H1 (cell line): ENCODE results near the gene LRRTM4. TPM values are rescaled to one million over a fixed set of nuclear protein-coding genes. Genes with fewer than 3 reads are reported as not detected.
A peak's percentile ranks its signal among the peaks of the same experiment; 100 is the strongest.

Source experiments
- CTCF ChIA-PET: fragments of 300-600 bp; sonication (Branson Sonifier 250); formaldehyde crosslinking; loops from one replicate; lab custom pipeline; 2021; ENCODE audit not compliant: partially characterized antibody; lab: Charles Lee
- POLR2A ChIA-PET: fragments of 300-600 bp; sonication (Branson Sonifier 250); formaldehyde crosslinking; loops from one replicate; lab custom pipeline; 2021; ENCODE audit warnings: inconsistent platforms; ENCODE audit not compliant: partially characterized antibody; lab: Charles Lee
- DNase-seq, 2 experiments: peaks; one replicate each; pipeline versions ENCODE4 v3.0.0 to v3.0.0-alpha.2; 2010 to 2022; ENCODE audit warnings: low spot score in 2 of 2, low read depth in 1 of 2, mixed read lengths in 1 of 2
- FAIRE-seq: peaks from 2 replicates; lab custom pipeline; 2011; peaks lifted over from hg19 to GRCh38; lab: Jason Lieb, UNC
- H2AFZ ChIP-seq: 2 replicates; pipeline ENCODE4 v1.8.1; 2012; ENCODE audit warnings: low read length, inconsistent platforms
- H2AK5ac ChIP-seq: 2 replicates; pipeline ENCODE4 v1.6.1; 2013; ENCODE audit warnings: low read depth, low read length
- H2BK120ac ChIP-seq: replicated peaks from 2 replicates; pipeline ENCODE3; 2013; ENCODE audit warnings: low read depth, low read length, inconsistent platforms
- H2BK12ac ChIP-seq: 2 replicates; pipeline ENCODE4 v1.6.1; 2013; ENCODE audit warnings: low read depth, low read length
- H2BK15ac ChIP-seq: 2 replicates; pipeline ENCODE4 v1.6.1; 2013; ENCODE audit warnings: low read length
- H2BK20ac ChIP-seq: 2 replicates; pipeline ENCODE4 v1.6.1; 2013; ENCODE audit warnings: low read length
- H2BK5ac ChIP-seq: 2 replicates; pipeline ENCODE4 v1.6.1; 2013; ENCODE audit warnings: low read depth, low read length
- H3K14ac ChIP-seq: 2 replicates; pipeline ENCODE4 v1.6.1; 2013; ENCODE audit warnings: inconsistent platforms; ENCODE audit not compliant: insufficient read length
- H3K18ac ChIP-seq: 2 replicates; pipeline ENCODE4 v1.6.1; 2013; ENCODE audit warnings: low read length; ENCODE audit errors: extremely low read depth
- H3K23ac ChIP-seq: 2 replicates; pipeline ENCODE4 v1.6.1; 2013; ENCODE audit warnings: inconsistent platforms; ENCODE audit not compliant: insufficient read length
- H3K23me2 ChIP-seq: 2 replicates; pipeline ENCODE4 v1.6.1; 2013; ENCODE audit warnings: low read depth, low read length
- H3K27ac ChIP-seq: 2 replicates; pipeline ENCODE4 v1.6.1; 2011; ENCODE audit warnings: low read depth, low read length, inconsistent platforms
- H3K27me3 ChIP-seq, 4 experiments: replicated peaks in 1 of 4; 1 replicate in 1 of 4; 2 replicates in 3 of 4; pipeline versions ENCODE4 v1.6.1 to v1.8.1; 2011 to 2013; ENCODE audit warnings: low read length in 3 of 4, mild to moderate bottlenecking in 3 of 4, inconsistent platforms in 2 of 4, mixed read lengths in 2 of 4, moderate library complexity in 1 of 4; ENCODE audit not compliant: control insufficient read depth in 3 of 4, insufficient read depth in 3 of 4; ENCODE audit errors: extremely low read depth in 1 of 4
- H3K36me3 ChIP-seq, 4 experiments: 2 replicates each; pipeline versions ENCODE4 v1.6.1 to v1.8.1; 2011 to 2013; ENCODE audit warnings: mild to moderate bottlenecking in 4 of 4, low read length in 3 of 4, moderate library complexity in 2 of 4, control low read depth in 1 of 4, inconsistent platforms in 1 of 4; ENCODE audit not compliant: insufficient read depth in 4 of 4, control insufficient read depth in 2 of 4
- H3K4ac ChIP-seq: replicated peaks from 2 replicates; pipeline ENCODE3; 2013; ENCODE audit warnings: low read length, low read depth, mixed read lengths, inconsistent platforms; ENCODE audit not compliant: insufficient read length
- H3K4me1 ChIP-seq, 4 experiments: replicated peaks in 1 of 4; 1 replicate in 1 of 4; 2 replicates in 3 of 4; pipeline versions ENCODE4 v1.6.1 to v1.8.1; 2011 to 2013; ENCODE audit warnings: low read length in 3 of 4, inconsistent platforms in 2 of 4, mixed read lengths in 1 of 4; ENCODE audit not compliant: insufficient read depth in 4 of 4, control insufficient read depth in 3 of 4
- H3K4me2 ChIP-seq, 2 experiments: 2 replicates each; pipeline versions ENCODE4 v1.6.1 to v1.8.1; 2011 to 2013; ENCODE audit warnings: low read depth in 2 of 2, low read length in 2 of 2, control low read depth in 1 of 2, inconsistent platforms in 1 of 2, mild to moderate bottlenecking in 1 of 2; ENCODE audit not compliant: insufficient read depth in 1 of 2
- H3K4me3 ChIP-seq, 4 experiments: fragments of 200-600, 300-600 bp in 1 of 4; sonication (generic), shearing (Covaris generic), sonication (Bioruptor Twin) in 1 of 4; 2 replicates each; pipeline versions ENCODE4 v1.5.1 to v1.8.1; 2011 to 2016; ENCODE audit warnings: low read length in 4 of 4, low read depth in 3 of 4, control low read depth in 2 of 4, inconsistent platforms in 2 of 4, mild to moderate bottlenecking in 2 of 4, mixed read lengths in 1 of 4, moderate library complexity in 1 of 4; ENCODE audit not compliant: insufficient read depth in 2 of 4; ENCODE audit errors: extremely low read depth in 1 of 4
- H3K56ac ChIP-seq: replicated peaks from 2 replicates; pipeline ENCODE3; 2013; ENCODE audit warnings: low read depth, mild to moderate bottlenecking, mixed read lengths, low read length, inconsistent platforms; ENCODE audit not compliant: insufficient read length
- H3K79me1 ChIP-seq: 2 replicates; pipeline ENCODE4 v1.6.1; 2013; ENCODE audit warnings: low read depth, low read length, control low read depth
- H3K79me2 ChIP-seq, 2 experiments: 2 replicates each; pipeline versions ENCODE4 v1.6.1 to v1.8.1; 2012 to 2013; ENCODE audit warnings: low read length in 2 of 2, mild to moderate bottlenecking in 2 of 2, inconsistent platforms in 1 of 2; ENCODE audit not compliant: insufficient read depth in 2 of 2, control insufficient read depth in 1 of 2
- H3K9ac ChIP-seq, 4 experiments: replicated peaks in 1 of 4; 1 replicate in 1 of 4; 2 replicates in 3 of 4; pipeline versions ENCODE4 v1.6.1 to v1.8.1; 2011 to 2013; ENCODE audit warnings: low read depth in 3 of 4, low read length in 3 of 4, control low read depth in 2 of 4, mild to moderate bottlenecking in 2 of 4, moderate library complexity in 2 of 4, inconsistent platforms in 1 of 4; ENCODE audit errors: extremely low read depth in 1 of 4
- H3K9me3 ChIP-seq, 2 experiments: 2 replicates each; pipeline versions ENCODE4 v1.6.1 to v1.8.1; 2012 to 2013; ENCODE audit warnings: mild to moderate bottlenecking in 2 of 2, moderate library complexity in 2 of 2, control low read depth in 1 of 2, inconsistent platforms in 1 of 2, low read depth in 1 of 2, low read length in 1 of 2, mixed read lengths in 1 of 2; ENCODE audit not compliant: insufficient read depth in 2 of 2
- H4K20me1 ChIP-seq, 2 experiments: replicated peaks in 1 of 2; 2 replicates each; pipeline versions ENCODE3 to v1.8.1; 2011 to 2013; ENCODE audit warnings: inconsistent platforms in 2 of 2, low read length in 2 of 2, mild to moderate bottlenecking in 1 of 2; ENCODE audit not compliant: insufficient read depth in 2 of 2, control insufficient read depth in 1 of 2
- H4K5ac ChIP-seq: 2 replicates; pipeline ENCODE4 v1.6.1; 2013; ENCODE audit warnings: low read length, low read depth, mixed read lengths, inconsistent platforms; ENCODE audit not compliant: insufficient read length
- H4K8ac ChIP-seq: 2 replicates; pipeline ENCODE4 v1.8.0; 2013; ENCODE audit warnings: mild to moderate bottlenecking, moderate library complexity, low read length, inconsistent platforms; ENCODE audit not compliant: insufficient read depth; ENCODE audit errors: extremely low read depth
- H4K91ac ChIP-seq: replicated peaks from 2 replicates; pipeline ENCODE3; 2013; ENCODE audit warnings: low read length, mixed read lengths, inconsistent platforms; ENCODE audit not compliant: insufficient read length
- CEBPB ChIP-seq: IDR thresholded peaks from 2 replicates; pipeline ENCODE4 v1.6.1; 2012; ENCODE audit warnings: low read depth, low read length
- HDAC2 ChIP-seq, 2 experiments: fragments of 300-600 bp in 1 of 2; sonication (generic) in 1 of 2; IDR thresholded peaks; 2 replicates each; pipeline ENCODE4 v1.6.1; 2011 to 2012; ENCODE audit warnings: low read depth in 2 of 2, low read length in 2 of 2, mild to moderate bottlenecking in 2 of 2, moderate library complexity in 2 of 2, borderline replicate concordance in 1 of 2, inconsistent platforms in 1 of 2
- WGBS, 2 experiments: shearing (Covaris generic) in 1 of 2; methylation state at CpG; one replicate each; pipeline versions ENCODE4 v1.1.6 to v1.1.7; 2013 to 2015; ENCODE audit warnings: low lambda C conversion rate in 2 of 2, mixed read lengths in 2 of 2, inconsistent platforms in 1 of 2, low coverage in 1 of 2, missing lambda C conversion rate in 1 of 2; ENCODE audit not compliant: insufficient replicate concordance in 2 of 2, insufficient coverage in 1 of 2, insufficient read length in 1 of 2; ENCODE audit errors: extremely low coverage in 1 of 2, missing lambda C conversion rate in 1 of 2; 5-methylcytosine and 5-hydroxymethylcytosine counted together
- polyA plus RNA-seq, 7 experiments: library from polyadenylated mRNA; depleted of rRNA in 3 of 7; stranded (reverse) in 5 of 7; unstranded in 2 of 7; fragments of >200 nt in 5 of 7; fragments of 200-250 nt in 2 of 7; gene quantifications; 1 replicate in 5 of 7; 2 replicates in 1 of 7; 4 replicates in 1 of 7; pipeline versions ENCODE4 v1.2.1 to v1.2.3, GENCODE V29; 2011 to 2013; ENCODE audit warnings: missing spikeins in 2 of 7, mixed read lengths in 2 of 7
- total RNA-seq: library from RNA; stranded (reverse); fragmentation: NEBNext Ultra II Directional; extraction: Animal tissue kit (Norgen Biotek cat#: 25700); gene quantifications from 2 replicates; pipeline ENCODE4 v1.2.1, GENCODE V29; 2021

The LRRTM4 gene
- total and polyA plus RNA-seq, 2 of the 8 experiments (the other 6 are each of a cell fraction or from before 2014, with no cell fraction given): 3.6 to 9.5 TPM

DNA sequence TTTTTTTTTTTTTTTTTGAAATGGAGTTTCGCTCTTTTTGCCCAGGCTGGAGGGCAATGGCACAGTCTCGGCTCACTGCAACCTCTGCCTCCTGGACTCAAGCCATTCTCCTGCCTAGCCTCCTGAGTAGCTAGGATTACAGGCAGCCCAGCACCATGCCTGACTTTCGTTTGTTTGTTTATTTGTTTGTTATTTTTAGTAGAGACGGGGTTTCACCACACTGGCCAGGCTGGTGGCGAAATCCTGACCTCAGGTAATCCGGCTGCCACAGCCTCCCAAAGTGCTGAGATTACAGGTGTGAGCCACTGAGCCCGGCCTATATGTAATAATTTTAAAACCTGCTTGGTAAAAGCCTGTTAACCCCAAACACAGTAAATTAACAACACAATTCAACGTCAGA is 435.7 kb downstream of the LRRTM4 start:
- H3K4me3 ChIP-seq: peak overlapping the region in 1 of 4 experiments; percentile 73; a peak in 1 of 8 replicates
- peak overlapping the region; percentile 52; the same call in 1 of the 2 replicates for H3K18ac ChIP-seq
- H2BK12ac ChIP-seq: no peak overlapping the region
- WGBS, 2 experiments: 28% methylated on average over 7 of the region's 8 CpGs; no CpG with 5 or more reads in 1 of the 2 experiments
- CTCF ChIA-PET: interaction anchor here (1.3 kb wide), 1 partner anchor 133 kb away, joined by 5 read pairs; no protein-coding TSS in a partner anchor
- no peak for DNase-seq
- no peak overlapping the region; the same call in 1 of the 2 replicates for H2BK20ac ChIP-seq
- no peak overlapping the region for H3K4ac ChIP-seq
- H4K5ac ChIP-seq: peak overlapping the region; percentile 34
- H3K56ac ChIP-seq: no peak overlapping the region
- H2AK5ac ChIP-seq: no peak overlapping the region
- peak; percentile 23; the same call in 1 of the 2 replicates for TF ChIP-seq CEBPB
- no peak for TF ChIP-seq HDAC2 (IDR thresholded peaks at IDR 0.05; ENCODE audit: borderline replicate concordance in 1 of 2, low read depth in 2 of 2, low read length in 2 of 2)
- TF ChIP-seq, all 59 proteins: peak for 1
- H3K9ac ChIP-seq: no peak overlapping the region
- peak overlapping the region; percentile 82 for H2BK120ac ChIP-seq
- H4K20me1 ChIP-seq: no peaks in the 10 kb centered on the region
- peaks cover 4 to 41% of the 10 kb centered on the region in 2 experiments; a peak in 3 of 4 replicates for H3K79me2 ChIP-seq
- H2BK15ac ChIP-seq: no peak overlapping the region
- POLR2A ChIA-PET: interaction anchor here (1.4 to 2.0 kb wide), 5 partner anchors 14 to 133 kb away, joined by 3 to 14 read pairs (median 6); no protein-coding TSS in a partner anchor
- peak overlapping the region; percentile 52 to 68; a peak in 3 of 4 replicates for H3K4me2 ChIP-seq
- H3K27me3 ChIP-seq: no peaks in the 10 kb centered on the region
- H3K23ac ChIP-seq: no peak overlapping the region
- H3K27ac ChIP-seq: peak overlapping the region; percentile 44; the same call in 1 of the 2 replicates
- no peak for FAIRE-seq
- no peaks in the 10 kb centered on the region for H3K9me3 ChIP-seq
- peaks cover 0 to 10% (median 4%) of the 10 kb centered on the region in 4 experiments; a peak in 2 of 8 replicates for H3K36me3 ChIP-seq
- H4K91ac ChIP-seq: peak overlapping the region; percentile 94
- 0 out of 2 replicates have a peak, but pooled peaks cover 2% of the 10 kb centered on the region for H3K23me2 ChIP-seq
- H2BK5ac ChIP-seq: peak overlapping the region; percentile 84; the same call in 1 of the 2 replicates
- H3K4me1 ChIP-seq: peaks cover 0 to 20% (median 4%) of the 10 kb centered on the region in 4 experiments; a peak in 4 of 7 replicates
- no peak overlapping the region for H2AFZ ChIP-seq
- H4K8ac ChIP-seq: no peak overlapping the region
- no peak overlapping the region for H3K14ac ChIP-seq
- H3K79me1 ChIP-seq: no peaks in the 10 kb centered on the region
